MM.1S (cell line): Measurements from ENCODE around the gene CISTR.

Experiments
- DNase-seq: peaks from one replicate; pipeline ENCODE4 v3.0.0-alpha.2; 2015
- H2AFZ ChIP-seq: fragments of 300-600 bp; sonication (generic); 2 replicates; pipeline ENCODE4 v1.6.0; 2016; ENCODE audit warnings: antibody characterized with exemption, low read length
- H3F3A ChIP-seq: fragments of 300-600 bp; sonication (generic); 2 replicates; pipeline ENCODE4 v1.6.1; 2016; ENCODE audit warnings: mild to moderate bottlenecking, antibody characterized with exemption, low read length, moderate library complexity, mixed read lengths; ENCODE audit not compliant: insufficient read depth
- H3K27ac ChIP-seq: fragments of 300-600 bp; sonication (generic); 2 replicates; pipeline ENCODE4 v1.5.1; 2016; ENCODE audit warnings: mild to moderate bottlenecking, low read length
- H3K27me3 ChIP-seq: fragments of 300-600 bp; sonication (generic); replicated peaks from 2 replicates; pipeline ENCODE4 v1.6.0; 2016; ENCODE audit warnings: low read length; ENCODE audit not compliant: insufficient read depth
- H3K36me3 ChIP-seq: fragments of 300-600 bp; sonication (generic); replicated peaks from 2 replicates; pipeline ENCODE4 v1.6.1; 2016; ENCODE audit warnings: mild to moderate bottlenecking, low read length, mixed read lengths; ENCODE audit not compliant: insufficient read depth
- H3K4me1 ChIP-seq: fragments of 300-600 bp; sonication (generic); 2 replicates; pipeline ENCODE4 v1.6.1; 2016; ENCODE audit warnings: low read length, mixed read lengths
- H3K4me2 ChIP-seq: fragments of 300-600 bp; sonication (generic); 2 replicates; pipeline ENCODE4 v1.6.0; 2016; ENCODE audit warnings: low read depth, low read length
- H3K4me3 ChIP-seq: fragments of 300-600 bp; sonication (generic); 2 replicates; pipeline ENCODE4 v1.5.1; 2016; ENCODE audit warnings: low read length, mixed read lengths
- H3K79me2 ChIP-seq: fragments of 300-600 bp; sonication (generic); 2 replicates; pipeline ENCODE4 v1.6.1; 2016; ENCODE audit warnings: mixed run types, low read length, mixed read lengths
- H3K9ac ChIP-seq: fragments of 300-600 bp; sonication (generic); 2 replicates; pipeline ENCODE4 v1.6.1; 2016; ENCODE audit warnings: low read length, mixed read lengths
- H3K9me2 ChIP-seq: fragments of 300-600 bp; sonication (generic); replicated peaks from 2 replicates; pipeline ENCODE4 v1.6.1; 2016; ENCODE audit warnings: mild to moderate bottlenecking, low read length, mixed read lengths; ENCODE audit not compliant: insufficient read depth
- H3K9me3 ChIP-seq: fragments of 300-600 bp; sonication (generic); replicated peaks from 2 replicates; pipeline ENCODE4 v1.6.1; 2016; ENCODE audit warnings: mild to moderate bottlenecking, low read length, mixed read lengths; ENCODE audit not compliant: insufficient read depth
- H4K20me1 ChIP-seq: fragments of 300-600 bp; sonication (generic); 2 replicates; pipeline ENCODE4 v1.6.1; 2016; ENCODE audit warnings: mild to moderate bottlenecking, low read length, moderate library complexity, mixed read lengths; ENCODE audit not compliant: insufficient read depth
- CTCF ChIP-seq: fragments of 300-600 bp; sonication (generic); IDR thresholded peaks from 2 replicates; pipeline ENCODE4 v1.5.1; 2016; ENCODE audit warnings: antibody characterized with exemption, low read length, mixed read lengths
- EZH2 ChIP-seq: fragments of 300-600 bp; sonication (generic); optimal IDR thresholded peaks from 2 replicates; pipeline ENCODE3; 2017; ENCODE audit warnings: low read depth, mild to moderate bottlenecking, antibody characterized with exemption, low read length, mixed read lengths
- EZH2phosphoT487 ChIP-seq: fragments of 300-600 bp; sonication (generic); IDR thresholded peaks from 2 replicates; pipeline ENCODE4 v1.6.1; 2018; ENCODE audit warnings: antibody characterized with exemption, low read length

Gene CISTR

GRCh38 chr12:53750812-53751335 is 905 bp downstream of the CISTR start:
- Histone ChIP-seq H3F3A (no peaks in the 10 kb centered on the region; the same call in 1 of the 2 replicates), H4K20me1 (no peaks in the 10 kb centered on the region), H3K4me2 (peak overlapping the region; percentile 93), H2AFZ (no peak overlapping the region), H3K9ac (no peak overlapping the region), H3K9me3 (no peaks in the 10 kb centered on the region), H3K4me1 (no peaks in the 10 kb centered on the region), H3K27me3 (peaks cover 95% of the 10 kb centered on the region), H3K4me3 (peak overlapping the region; percentile 55), H3K9me2 (no peaks in the 10 kb centered on the region), H3K79me2 (no peaks in the 10 kb centered on the region), H3K36me3 (no peaks in the 10 kb centered on the region), H3K27ac (no peak overlapping the region)
- no peak for DNase-seq
- TF ChIP-seq EZH2, result no peak

- no peak for DNase-seq
Observed at GRCh38 chr12:53749986-53750811, 1.6 kb downstream of the CISTR start.

GRCh38 chr12:53748072-53748840 is 3.5 kb downstream of the CISTR start:
- no peak for DNase-seq

More at GRCh38 chr12:53749986-53750811, 1.6 kb downstream of the CISTR start:
- no peak overlapping the region for H3K27ac ChIP-seq
- no peak overlapping the region for H3K4me2 ChIP-seq
- H2AFZ ChIP-seq, result no peak overlapping the region
- no peaks in the 10 kb centered on the region for H4K20me1 ChIP-seq
- peaks cover 95% of the 10 kb centered on the region for H3K27me3 ChIP-seq
- TF ChIP-seq EZH2 (no peak), EZH2phosphoT487 (no peak), CTCF (no peak)
- H3K9me2 ChIP-seq, result no peaks in the 10 kb centered on the region
- no peaks in the 10 kb centered on the region; the same call in 1 of the 2 replicates for H3F3A ChIP-seq
- no peaks in the 10 kb centered on the region for H3K9me3 ChIP-seq
- no peak overlapping the region for H3K4me3 ChIP-seq
- H3K9ac ChIP-seq, result no peak overlapping the region
- no peaks in the 10 kb centered on the region for H3K36me3 ChIP-seq
- H3K79me2 ChIP-seq, result no peaks in the 10 kb centered on the region
- H3K4me1 ChIP-seq, result no peaks in the 10 kb centered on the region

More at GRCh38 chr12:53748072-53748840, 3.5 kb downstream of the CISTR start:
- H4K20me1 ChIP-seq, result no peaks in the 10 kb centered on the region
- no peaks in the 10 kb centered on the region for H3K4me1 ChIP-seq
- TF ChIP-seq EZH2phosphoT487 (no peak), CTCF (no peak), EZH2 (no peak)
- H3F3A ChIP-seq, result no peaks in the 10 kb centered on the region
- no peaks in the 10 kb centered on the region for H3K79me2 ChIP-seq
- H3K27me3 ChIP-seq, result peaks cover 90% of the 10 kb centered on the region
- no peak overlapping the region for H2AFZ ChIP-seq
- H3K9me2 ChIP-seq, result no peaks in the 10 kb centered on the region
- no peak overlapping the region for H3K4me2 ChIP-seq
- H3K9me3 ChIP-seq, result no peaks in the 10 kb centered on the region
- no peak overlapping the region for H3K27ac ChIP-seq
- H3K36me3 ChIP-seq, result no peaks in the 10 kb centered on the region
- no peak overlapping the region for H3K9ac ChIP-seq
- H3K4me3 ChIP-seq, result no peak overlapping the region
